MCF 10A (cell line): Measurements from ENCODE around the gene KLHL5. TPM values are rescaled to one million over a fixed set of nuclear protein-coding genes. Genes with fewer than 3 reads are reported as not detected.

Experiments
- BruUV-seq: library from RNA; stranded (reverse); fragments of 400-500 nt; replicated peaks from 2 replicates; lab custom pipeline; 2021; lab: Mats Ljungman, UMichigan
- CTCF ChIA-PET: fragments of 300-600 bp; sonication (Branson Sonifier 250); formaldehyde crosslinking; extraction: SDS; loops from one replicate; lab custom pipeline; 2021; ENCODE audit warnings: antibody characterized with exemption, inconsistent platforms; lab: Yijun Ruan, JAX
- POLR2A ChIA-PET: fragments of 300-600, 350-650 bp; sonication (Branson Sonifier 250); formaldehyde crosslinking; extraction: SDS; loops from one replicate; lab custom pipeline; 2020; ENCODE audit warnings: antibody characterized with exemption, inconsistent platforms; lab: Yijun Ruan, JAX
- DNase-seq: peaks from one replicate; pipeline ENCODE4 v3.0.0-alpha.2; 2018; ENCODE audit not compliant: unreplicated experiment
- H3K27ac Mint-ChIP-seq: one replicate; pipeline ENCODE4 v1.8.0; 2022; ENCODE audit warnings: mild to moderate bottlenecking, low read depth, mixed read lengths; ENCODE audit not compliant: unreplicated experiment
- H3K27me3 Mint-ChIP-seq: one replicate; pipeline ENCODE4 v1.8.0; 2022; ENCODE audit warnings: mixed read lengths; ENCODE audit not compliant: insufficient read depth, unreplicated experiment
- H3K36me3 Mint-ChIP-seq: one replicate; pipeline ENCODE4 v1.8.0; 2022; ENCODE audit warnings: mild to moderate bottlenecking, moderate library complexity, mixed read lengths; ENCODE audit not compliant: insufficient read depth, unreplicated experiment
- H3K4me1 Mint-ChIP-seq: one replicate; pipeline ENCODE4 v1.8.0; 2022; ENCODE audit warnings: mixed read lengths; ENCODE audit not compliant: insufficient read depth, unreplicated experiment
- H3K4me3 Mint-ChIP-seq: one replicate; pipeline ENCODE4 v1.8.0; 2022; ENCODE audit warnings: mild to moderate bottlenecking, moderate library complexity, mixed read lengths; ENCODE audit not compliant: unreplicated experiment
- H3K9me3 Mint-ChIP-seq: one replicate; pipeline ENCODE4 v1.8.0; 2022; ENCODE audit warnings: mixed read lengths; ENCODE audit not compliant: unreplicated experiment
- CTCF ChIP-seq: fragments of 200-600 bp; IDR thresholded peaks from one replicate; pipeline ENCODE4 v1.8.0; 2022; ENCODE audit warnings: antibody characterized with exemption, mild to moderate bottlenecking; ENCODE audit not compliant: unreplicated experiment
- intact Hi-C: fragments of 100-400 bp; cut with micrococcal nuclease; formaldehyde crosslinking; loops from 2 replicates; pipeline ENCODE4 v1.14.1; 2022
- total RNA-seq: library from RNA; stranded (reverse); gene quantifications from 2 replicates; pipeline ENCODE4 v1.2.3, GENCODE V29; 2022

KLHL5 gene
- total RNA-seq, 1 experiment from 2014 or later: 59.2 TPM

- Mint-ChIP-seq H3K27me3 (no peaks in the 10 kb centered on the region), H3K4me1 (no peaks in the 10 kb centered on the region), H3K4me3 (no peak overlapping the region), H3K27ac (no peak overlapping the region), H3K9me3 (no peaks in the 10 kb centered on the region), H3K36me3 (no peaks in the 10 kb centered on the region)
- POLR2A ChIA-PET: interaction anchor here (0.9 kb wide), 1 partner anchor 20 kb away, joined by 6 read pairs; no protein-coding TSS in a partner anchor
- no TSS peak for BruUV-seq
- no peak for DNase-seq
- CTCF ChIA-PET: interaction anchor here (0.6 kb wide), 1 partner anchor 296 kb away, joined by 3 read pairs; no protein-coding TSS in a partner anchor
- intact Hi-C loops: no loop called here
- TF ChIP-seq CTCF: no peak
Observed at GRCh38 chr4:39157520-39157919, 95.5 kb downstream of the KLHL5 start.

GRCh38 chr4:39166177-39166576 lies 104.1 kb downstream of the KLHL5 start:
- intact Hi-C loops: no loop called here
- H3K27me3 Mint-ChIP-seq: no peaks in the 10 kb centered on the region
- ChIA-PET CTCF (no interaction called here), POLR2A (interaction anchor here (1.1 to 1.6 kb wide), 5 partner anchors 11 to 45 kb away, joined by 3 to 7 read pairs (median 3); partner anchors contain the start of gene WDR19)
- no peak for TF ChIP-seq CTCF
- H3K4me3 Mint-ChIP-seq: no peak overlapping the region
- H3K36me3 Mint-ChIP-seq: no peaks in the 10 kb centered on the region
- H3K27ac Mint-ChIP-seq: no peak overlapping the region
- H3K9me3 Mint-ChIP-seq: peaks cover 8% of the 10 kb centered on the region
- DNase-seq: no peak
- peaks cover 14% of the 10 kb centered on the region for H3K4me1 Mint-ChIP-seq
- no TSS peak for BruUV-seq

GRCh38 chr4:39166669-39167068 lies 104.6 kb downstream of the KLHL5 start:
- Mint-ChIP-seq H3K36me3 (no peaks in the 10 kb centered on the region), H3K4me3 (no peak overlapping the region), H3K27ac (no peak overlapping the region), H3K27me3 (no peaks in the 10 kb centered on the region), H3K4me1 (peaks cover 14% of the 10 kb centered on the region), H3K9me3 (peaks cover 8% of the 10 kb centered on the region)
- intact Hi-C loops: no loop called here
- BruUV-seq: no TSS peak
- POLR2A ChIA-PET: interaction anchor here (1.1 to 1.4 kb wide), 5 partner anchors 12 to 45 kb away, joined by 3 to 7 read pairs (median 3); no protein-coding TSS in a partner anchor
- TF ChIP-seq CTCF: no peak
- DNase-seq: no peak
- CTCF ChIA-PET: interaction anchor here (0.7 to 1.6 kb wide), 2 partner anchors 59 to 264 kb away, joined by 3 to 4 read pairs; no protein-coding TSS in a partner anchor

- peaks cover 8% of the 10 kb centered on the region for H3K9me3 Mint-ChIP-seq
- peaks cover 14% of the 10 kb centered on the region for H3K4me1 Mint-ChIP-seq
- no peak overlapping the region for H3K4me3 Mint-ChIP-seq
- no peak for DNase-seq
- intact Hi-C loops: no loop called here
- H3K27ac Mint-ChIP-seq: no peak overlapping the region
- CTCF ChIA-PET: interaction anchor here (1.0 to 1.2 kb wide), 2 partner anchors 12 to 84 kb away, joined by 4 to 5 read pairs; no protein-coding TSS in a partner anchor
- H3K27me3 Mint-ChIP-seq: no peaks in the 10 kb centered on the region
- H3K36me3 Mint-ChIP-seq: no peaks in the 10 kb centered on the region
- POLR2A ChIA-PET: interaction anchor here (0.6 to 1.4 kb wide), 4 partner anchors 8 to 1100 kb away, joined by 3 to 12 read pairs (median 4); partner anchors contain the start of gene WDR19
- TF ChIP-seq CTCF: no peak
- BruUV-seq: no TSS peak
Observed at GRCh38 chr4:39169426-39169825, 107.4 kb downstream of the KLHL5 start.
